OCI-LY7 (cell line): ENCODE results near the gene CNNM4. TPM values are rescaled to one million over a fixed set of nuclear protein-coding genes. Genes with fewer than 3 reads are reported as not detected.
A peak's percentile ranks its signal among the peaks of the same experiment; 100 is the strongest.

Source experiments
- BruUV-seq: library from RNA; stranded (reverse); fragments of 400-500 nt; replicated peaks from 2 replicates; lab custom pipeline; 2021; lab: Mats Ljungman, UMichigan
- CTCF ChIA-PET: fragments of 300-600 bp; sonication (Branson Sonifier 250); formaldehyde crosslinking; loops from one replicate; lab custom pipeline; 2022; ENCODE audit warnings: antibody characterized with exemption; ENCODE audit not compliant: unreplicated experiment; lab: Charles Lee
- POLR2A ChIA-PET: fragments of 300-600 bp; sonication (Branson Sonifier 250); formaldehyde crosslinking; loops from one replicate; lab custom pipeline; 2022; ENCODE audit warnings: antibody characterized with exemption; lab: Charles Lee
- DNase-seq: peaks from one replicate; pipeline ENCODE4 v3.0.0-alpha.2; 2015; ENCODE audit warnings: low spot score
- H2AFZ ChIP-seq: fragments of 200-600 bp; sonication (generic), shearing (Covaris generic); 2 replicates; pipeline ENCODE4 v1.6.1; 2014; ENCODE audit warnings: mild to moderate bottlenecking, antibody characterized with exemption, low read length, moderate library complexity
- H3K27ac ChIP-seq: fragments of 200-600 bp; sonication (generic); 2 replicates; pipeline ENCODE4 v1.5.1; 2014; ENCODE audit warnings: mixed run types, low read depth, mild to moderate bottlenecking, moderate library complexity, low read length, inconsistent platforms; ENCODE audit not compliant: poor library complexity, severe bottlenecking
- H3K36me3 ChIP-seq: fragments of 200-600 bp; sonication (generic); 2 replicates; pipeline ENCODE4 v1.6.1; 2014; ENCODE audit warnings: mild to moderate bottlenecking, antibody characterized with exemption, low read length, moderate library complexity, mixed read lengths; ENCODE audit not compliant: insufficient read depth
- H3K4me1 ChIP-seq: fragments of 200-600 bp; sonication (generic); 2 replicates; pipeline ENCODE4 v1.5.1; 2014; ENCODE audit warnings: mild to moderate bottlenecking, low read length; ENCODE audit not compliant: insufficient read depth, poor library complexity, severe bottlenecking
- H3K4me2 ChIP-seq: fragments of 200-600 bp; sonication (generic); 2 replicates; pipeline ENCODE4 v1.6.1; 2014; ENCODE audit warnings: mild to moderate bottlenecking, low read length
- H3K4me3 ChIP-seq: fragments of 200-600 bp; sonication (generic); 2 replicates; pipeline ENCODE4 v1.5.1; 2014; ENCODE audit warnings: mild to moderate bottlenecking, low read depth, low read length; ENCODE audit not compliant: poor library complexity, severe bottlenecking
- H3K79me2 ChIP-seq: fragments of 200-600 bp; sonication (generic); 2 replicates; pipeline ENCODE4 v1.6.1; 2016; ENCODE audit warnings: low read depth, mild to moderate bottlenecking, low read length, moderate library complexity, mixed read lengths; ENCODE audit not compliant: insufficient read depth
- H3K9me2 ChIP-seq: fragments of 200-600 bp; sonication (generic); 2 replicates; pipeline ENCODE4 v1.6.1; 2016; ENCODE audit warnings: mild to moderate bottlenecking, low read length, mixed read lengths; ENCODE audit not compliant: insufficient read depth
- H3K9me3 ChIP-seq: fragments of 200-600 bp; sonication (generic); 2 replicates; pipeline ENCODE4 v1.6.1; 2014; ENCODE audit warnings: mild to moderate bottlenecking, mixed run types, low read length, mixed read lengths
- H4K20me1 ChIP-seq: fragments of 200-600 bp; sonication (generic); 2 replicates; pipeline ENCODE4 v1.6.1; 2014; ENCODE audit warnings: mild to moderate bottlenecking, antibody characterized with exemption, low read length, moderate library complexity, mixed read lengths; ENCODE audit not compliant: insufficient read depth
- EZH2phosphoT487 ChIP-seq: fragments of 200-600 bp; sonication (generic); IDR thresholded peaks from 2 replicates; pipeline ENCODE4 v1.6.1; 2018; ENCODE audit warnings: low read depth, borderline replicate concordance, mild to moderate bottlenecking, mixed run types, antibody characterized with exemption, low read length, moderate library complexity, mixed read lengths
- intact Hi-C: fragments of 100-400 bp; cut with micrococcal nuclease; formaldehyde crosslinking; loops from one replicate; pipeline ENCODE4 v1.10.0; 2022; ENCODE audit not compliant: unreplicated experiment
- total RNA-seq, 2 experiments: library from RNA; depleted of rRNA in 1 of 2; stranded (reverse); fragments of >200 nt in 1 of 2; shearing (Covaris generic) in 1 of 2; gene quantifications; 2 replicates each; pipeline ENCODE4 v1.2.3, GENCODE V29; 2014 to 2022
- TF ChIP-seq, protein P1 (sequence below): fragments of 200-600 bp; sonication (generic); conservative IDR thresholded peaks from 2 replicates; pipeline ENCODE4 v1.5.1; 2014; ENCODE audit warnings: mild to moderate bottlenecking, antibody characterized with exemption, low read length, moderate library complexity, mixed read lengths

CNNM4 gene
- total RNA-seq, 2 experiments from 2014 or later: 5.1 to 6.4 TPM

DNA sequence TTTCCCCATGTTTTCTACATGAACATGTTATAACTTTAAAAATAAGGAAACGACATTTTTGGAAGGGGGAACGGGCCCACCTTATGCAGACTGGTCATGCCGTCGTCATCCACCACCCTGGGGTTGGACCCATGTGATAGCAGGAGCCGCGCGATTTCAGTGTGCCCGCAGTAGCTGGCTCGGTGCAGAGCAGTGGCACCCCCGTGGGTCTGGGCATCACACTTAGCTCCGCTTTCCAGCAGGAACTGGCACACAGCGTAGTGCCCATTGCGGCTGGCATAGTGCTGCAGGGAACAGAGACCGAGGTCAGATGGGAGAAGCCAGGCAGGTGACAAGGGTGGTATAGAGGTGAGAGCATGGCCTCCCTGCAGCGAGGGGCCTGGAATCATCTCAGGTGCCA is 92.6 kb downstream of the CNNM4 start:
- Histone ChIP-seq H3K9me2 (no peaks in the 10 kb centered on the region), H3K27ac (no peak overlapping the region), H3K4me2 (no peak overlapping the region), H3K4me1 (peaks cover 9% of the 10 kb centered on the region), H4K20me1 (no peaks in the 10 kb centered on the region), H2AFZ (no peak overlapping the region), H3K36me3 (peaks cover 42% of the 10 kb centered on the region), H3K4me3 (no peak overlapping the region), H3K9me3 (no peaks in the 10 kb centered on the region), H3K79me2 (peaks cover 12% of the 10 kb centered on the region; the same call in 1 of the 2 replicates)
- CTCF ChIA-PET: interaction anchor here (1.1 kb wide), 1 partner anchor 89 kb away, joined by 3 read pairs; no protein-coding TSS in a partner anchor
- no peak for TF ChIP-seq EZH2phosphoT487
- TF ChIP-seq, protein P1, sequence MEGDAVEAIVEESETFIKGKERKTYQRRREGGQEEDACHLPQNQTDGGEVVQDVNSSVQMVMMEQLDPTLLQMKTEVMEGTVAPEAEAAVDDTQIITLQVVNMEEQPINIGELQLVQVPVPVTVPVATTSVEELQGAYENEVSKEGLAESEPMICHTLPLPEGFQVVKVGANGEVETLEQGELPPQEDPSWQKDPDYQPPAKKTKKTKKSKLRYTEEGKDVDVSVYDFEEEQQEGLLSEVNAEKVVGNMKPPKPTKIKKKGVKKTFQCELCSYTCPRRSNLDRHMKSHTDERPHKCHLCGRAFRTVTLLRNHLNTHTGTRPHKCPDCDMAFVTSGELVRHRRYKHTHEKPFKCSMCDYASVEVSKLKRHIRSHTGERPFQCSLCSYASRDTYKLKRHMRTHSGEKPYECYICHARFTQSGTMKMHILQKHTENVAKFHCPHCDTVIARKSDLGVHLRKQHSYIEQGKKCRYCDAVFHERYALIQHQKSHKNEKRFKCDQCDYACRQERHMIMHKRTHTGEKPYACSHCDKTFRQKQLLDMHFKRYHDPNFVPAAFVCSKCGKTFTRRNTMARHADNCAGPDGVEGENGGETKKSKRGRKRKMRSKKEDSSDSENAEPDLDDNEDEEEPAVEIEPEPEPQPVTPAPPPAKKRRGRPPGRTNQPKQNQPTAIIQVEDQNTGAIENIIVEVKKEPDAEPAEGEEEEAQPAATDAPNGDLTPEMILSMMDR: no peak
- BruUV-seq: no TSS peak
- POLR2A ChIA-PET: interaction anchor here (0.7 kb wide), 1 partner anchor 251 kb away, joined by 3 read pairs; no protein-coding TSS in a partner anchor
- intact Hi-C loops: no loop called here
- DNase-seq: no peak

DNA sequence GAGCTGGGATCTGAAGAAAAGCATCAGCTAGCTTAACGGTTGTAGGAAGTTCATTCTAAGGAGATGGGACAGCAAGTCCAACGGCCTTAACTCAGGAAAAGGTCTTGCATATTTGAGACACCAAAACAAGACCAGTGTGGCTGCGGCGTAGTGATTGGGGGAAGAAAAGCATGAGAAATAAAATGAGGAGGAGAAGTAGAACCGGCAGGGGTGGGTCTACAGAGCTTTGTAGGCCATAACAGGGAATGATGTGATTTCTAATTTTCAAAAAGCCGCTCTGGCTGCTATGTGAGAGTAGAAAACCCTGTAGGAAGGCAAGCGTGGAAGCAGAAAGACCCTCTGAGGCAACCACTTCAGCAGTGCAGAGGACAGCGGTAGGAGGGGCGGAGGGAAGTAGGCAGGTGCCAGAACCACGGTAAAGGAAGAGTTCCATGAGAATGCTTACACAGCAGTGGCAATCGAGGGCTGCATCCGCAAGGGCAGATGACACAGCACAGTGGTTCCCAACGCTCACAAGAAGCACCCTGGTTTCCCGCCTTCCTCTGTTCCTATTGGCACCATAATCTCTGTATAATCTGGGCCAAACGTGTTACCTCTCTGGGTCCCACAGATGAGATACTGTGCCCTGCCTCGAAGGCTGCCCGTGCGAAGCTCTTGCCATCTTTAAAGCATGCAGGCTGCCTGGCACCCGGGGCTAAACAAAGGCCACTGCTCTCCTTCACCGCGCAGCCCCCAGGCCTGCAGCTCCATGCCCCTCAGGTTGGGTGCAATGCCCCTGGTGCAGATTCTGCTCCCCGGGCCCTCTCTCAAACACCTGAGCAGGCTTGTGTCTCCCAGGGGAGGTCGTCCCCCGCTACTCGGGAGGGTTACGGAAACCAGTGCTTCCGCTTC is 96.3 kb downstream of the CNNM4 start:
- Histone ChIP-seq H2AFZ (peak overlapping the region; percentile 53), H3K27ac (peak overlapping the region; percentile 62), H4K20me1 (no peaks in the 10 kb centered on the region), H3K9me2 (no peaks in the 10 kb centered on the region), H3K4me2 (peak overlapping the region; percentile 76), H3K9me3 (no peaks in the 10 kb centered on the region), H3K4me1 (peaks cover 14% of the 10 kb centered on the region), H3K79me2 (peaks cover 12% of the 10 kb centered on the region; the same call in 1 of the 2 replicates), H3K4me3 (peak overlapping the region; percentile 77), H3K36me3 (peaks cover 16% of the 10 kb centered on the region)
- intact Hi-C loops: loop anchor here (2.0 to 5.0 kb wide), 3 partner anchors 40 to 220 kb away; partner anchors contain the start of genes CNNM3, CNNM4 and KANSL3
- peak; percentile 81 for DNase-seq
- TF ChIP-seq, protein P1: no peak
- TF ChIP-seq EZH2phosphoT487: no peak
- POLR2A ChIA-PET: interaction anchor here (0.6 to 1.1 kb wide), 3 partner anchors 43 to 122 kb away, joined by 3 read pairs; no protein-coding TSS in a partner anchor
- CTCF ChIA-PET: interaction anchor here (0.6 to 1.4 kb wide), 5 partner anchors 10 to 104 kb away, joined by 3 to 5 read pairs (median 3); no protein-coding TSS in a partner anchor
- BruUV-seq: no TSS peak
